HG03520 (cell line): ENCODE measurements around the gene ACOXL.

Experiments
- ATAC-seq: cut with Tn5 transposase; IDR thresholded peaks from one replicate; pipeline ENCODE4 v1.9.1; 2021; ENCODE audit warnings: mild to moderate bottlenecking, moderate library complexity; ENCODE audit not compliant: unreplicated experiment

The ACOXL gene

GRCh38 chr2:110819711-110820110 lies 87.3 kb downstream of the ACOXL start:
- ATAC-seq: no peak

- no peak for ATAC-seq
Observed at GRCh38 chr2:110820128-110820527, 87.8 kb downstream of the ACOXL start.

GRCh38 chr2:110823165-110823564 lies 90.8 kb downstream of the ACOXL start:
- no peak for ATAC-seq

GRCh38 chr2:110827511-110827910 lies 95.1 kb downstream of the ACOXL start:
- no peak for ATAC-seq

GRCh38 chr2:110828330-110828729 lies 96.0 kb downstream of the ACOXL start:
- no peak for ATAC-seq

- ATAC-seq: no peak
Observed at GRCh38 chr2:110829413-110830146, 97.2 kb downstream of the ACOXL start.

- no peak for ATAC-seq
Observed at GRCh38 chr2:110832740-110833139, 100.4 kb downstream of the ACOXL start.

- ATAC-seq: no peak
Observed at GRCh38 chr2:110834134-110834827, 101.9 kb downstream of the ACOXL start.

- no peak for ATAC-seq
Observed at GRCh38 chr2:110836671-110837070, 104.3 kb downstream of the ACOXL start.

GRCh38 chr2:110837446-110838409 lies 105.4 kb downstream of the ACOXL start:
- no peak for ATAC-seq

GRCh38 chr2:110838657-110839384 lies 106.4 kb downstream of the ACOXL start:
- no peak for ATAC-seq

GRCh38 chr2:110840508-110840907 lies 108.1 kb downstream of the ACOXL start:
- ATAC-seq: no peak

GRCh38 chr2:110842048-110842447 lies 109.7 kb downstream of the ACOXL start:
- ATAC-seq: no peak

GRCh38 chr2:110843496-110843895 lies 111.1 kb downstream of the ACOXL start:
- no peak for ATAC-seq

GRCh38 chr2:110843959-110844510 lies 111.7 kb downstream of the ACOXL start:
- ATAC-seq: no peak

- no peak for ATAC-seq
Observed at GRCh38 chr2:110847651-110848050, 115.3 kb downstream of the ACOXL start.

GRCh38 chr2:110848071-110848470 lies 115.7 kb downstream of the ACOXL start:
- no peak for ATAC-seq

- ATAC-seq: no peak
Observed at GRCh38 chr2:110848519-110849030, 116.2 kb downstream of the ACOXL start.

- ATAC-seq: no peak
Observed at GRCh38 chr2:110851531-110851930, 119.2 kb downstream of the ACOXL start.

GRCh38 chr2:110852051-110852450 lies 119.7 kb downstream of the ACOXL start:
- ATAC-seq: no peak
